Hepatocyte (in vitro differentiated cells): ENCODE data around the gene TFAP2B. TPM values are rescaled to one million over a fixed set of nuclear protein-coding genes. Genes with fewer than 3 reads are reported as not detected.
A peak's percentile ranks its signal among the peaks of the same experiment; 100 is the strongest.

Source experiments
- DNase-seq: peaks from one replicate; pipeline ENCODE4 v3.0.0-alpha.2; 2016; ENCODE audit warnings: low spot score
- H2AFZ ChIP-seq: fragments of 200-600 bp; sonication (generic); 2 replicates; pipeline ENCODE4 v1.6.0; 2016; ENCODE audit warnings: antibody characterized with exemption, mild to moderate bottlenecking
- H3K27ac ChIP-seq: fragments of 200-600 bp; sonication (generic); 2 replicates; pipeline ENCODE4 v1.5.1; 2016; ENCODE audit warnings: mild to moderate bottlenecking
- H3K27me3 ChIP-seq: fragments of 200-600 bp; sonication (generic); 2 replicates; pipeline ENCODE4 v1.6.1; 2016
- H3K36me3 ChIP-seq: fragments of 200-600 bp; sonication (generic); replicated peaks from 2 replicates; pipeline ENCODE4 v1.5.1; 2016; ENCODE audit warnings: low read depth; ENCODE audit not compliant: insufficient read depth
- H3K4me1 ChIP-seq: fragments of 200-600 bp; sonication (generic); 2 replicates; pipeline ENCODE4 v1.5.1; 2016; ENCODE audit warnings: mild to moderate bottlenecking, moderate library complexity; ENCODE audit not compliant: insufficient read depth
- H3K4me2 ChIP-seq: fragments of 200-600 bp; sonication (generic); 2 replicates; pipeline ENCODE4 v1.6.0; 2016
- H3K4me3 ChIP-seq: fragments of 200-600 bp; sonication (generic); 2 replicates; pipeline ENCODE4 v1.5.1; 2016; ENCODE audit warnings: mild to moderate bottlenecking
- H3K79me2 ChIP-seq: fragments of 200-600 bp; sonication (generic); 2 replicates; pipeline ENCODE4 v1.6.0; 2017; ENCODE audit warnings: mild to moderate bottlenecking
- H3K9me2 ChIP-seq: fragments of 200-600 bp; sonication (generic); replicated peaks from 2 replicates; pipeline ENCODE4 v1.6.0; 2017; ENCODE audit warnings: mild to moderate bottlenecking; ENCODE audit not compliant: insufficient read depth
- H3K9me3 ChIP-seq: fragments of 200-600 bp; sonication (generic); 2 replicates; pipeline ENCODE4 v1.5.1; 2016; ENCODE audit warnings: low read depth, mild to moderate bottlenecking
- H4K20me1 ChIP-seq: fragments of 200-600 bp; sonication (generic); 2 replicates; pipeline ENCODE4 v1.6.0; 2016; ENCODE audit warnings: mild to moderate bottlenecking; ENCODE audit not compliant: insufficient read depth, poor library complexity, severe bottlenecking
- EZH2 ChIP-seq: fragments of 200-600 bp; sonication (generic); IDR thresholded peaks from 2 replicates; pipeline ENCODE4 v1.6.1; 2016; ENCODE audit warnings: antibody characterized with exemption, mild to moderate bottlenecking, borderline replicate concordance
- EZH2phosphoT487 ChIP-seq: fragments of 200-600 bp; sonication (generic); IDR thresholded peaks from one replicate; pipeline ENCODE4 v1.6.1; 2018; ENCODE audit warnings: antibody characterized with exemption, mild to moderate bottlenecking, low read depth, moderate library complexity; ENCODE audit not compliant: unreplicated experiment, severe bottlenecking
- WGBS: methylation state at CpG from one replicate; pipeline ENCODE4 v1.1.6; 2016; ENCODE audit warnings: low lambda C conversion rate; ENCODE audit errors: missing lambda C conversion rate; 5-methylcytosine and 5-hydroxymethylcytosine counted together
- polyA plus RNA-seq: library from polyadenylated mRNA; unstranded; fragments of >200 nt; fragmentation: Nextera tagmentation; extraction: Ambion mirVana; gene quantifications from 2 replicates; pipeline ENCODE4 v1.2.1, GENCODE V29; 2016
- total RNA-seq: library from RNA; depleted of rRNA; stranded (reverse); fragments of >200 nt; gene quantifications from 2 replicates; pipeline ENCODE4 v1.2.3, GENCODE V29; 2014
- TF ChIP-seq, protein P1 (sequence below): fragments of 200-600 bp; sonication (generic); IDR thresholded peaks from 2 replicates; pipeline ENCODE4 v1.5.1; 2016; ENCODE audit warnings: antibody characterized with exemption, mild to moderate bottlenecking; ENCODE audit not compliant: poor library complexity

TFAP2B gene
- total and polyA plus RNA-seq, 2 experiments from 2014 or later: 0.73 to 1.3 TPM

DNA sequence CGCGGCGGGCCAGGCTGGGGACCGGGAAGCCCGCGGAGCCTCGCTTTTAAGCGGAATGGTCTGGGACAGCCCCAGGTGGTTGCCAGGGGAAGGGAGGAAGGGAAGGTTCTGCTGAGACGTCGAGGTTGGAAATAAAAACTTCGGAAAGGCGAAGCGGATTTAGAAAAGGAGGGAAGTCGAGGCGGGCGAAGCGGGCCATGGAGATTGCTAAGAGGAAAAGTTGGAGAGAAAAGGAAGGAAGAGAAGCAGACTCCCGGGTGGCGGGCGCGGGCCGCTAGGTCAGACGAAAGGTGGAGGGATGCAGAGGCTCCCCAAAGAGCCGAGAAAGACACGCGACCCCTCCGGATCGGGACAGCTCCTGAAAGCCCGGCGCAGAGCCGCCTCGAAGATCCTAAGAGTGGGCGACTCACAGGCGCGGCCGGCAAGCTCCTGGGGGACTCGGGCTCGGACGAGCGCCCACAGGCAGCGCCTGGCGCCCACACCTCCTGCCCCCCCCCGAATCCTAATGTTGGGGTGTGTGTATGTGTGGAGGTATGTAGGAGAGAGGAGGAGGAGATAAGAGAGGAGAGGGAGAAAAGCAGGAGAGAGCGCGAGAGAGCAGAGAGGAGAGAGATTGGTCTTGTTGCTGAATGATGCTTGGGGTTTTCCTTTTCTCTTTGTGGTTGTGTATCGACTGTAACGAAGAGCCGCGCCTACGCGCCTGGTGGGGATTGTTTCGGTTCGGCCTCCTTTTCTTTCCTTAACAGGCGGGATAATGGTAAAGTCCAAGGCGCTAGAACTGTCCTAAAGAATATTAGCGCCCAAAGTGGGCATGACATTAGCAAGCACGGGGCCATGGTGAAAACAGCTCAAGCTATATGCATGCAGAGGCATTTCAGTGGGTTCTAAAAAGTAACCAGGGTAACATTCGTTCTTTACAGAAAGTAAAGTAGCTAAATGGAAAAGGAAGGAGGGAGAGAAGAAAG is 1.5 kb downstream of the TFAP2B start:
- Histone ChIP-seq H3K4me3 (no peak overlapping the region), H3K4me1 (no peaks in the 10 kb centered on the region), H3K9me2 (no peaks in the 10 kb centered on the region), H3K36me3 (no peaks in the 10 kb centered on the region), H3K9me3 (no peaks in the 10 kb centered on the region), H3K27me3 (peaks cover 86% of the 10 kb centered on the region), H3K79me2 (no peaks in the 10 kb centered on the region), H2AFZ (no peak overlapping the region), H4K20me1 (no peaks in the 10 kb centered on the region), H3K27ac (peak overlapping the region; percentile 55), H3K4me2 (peak overlapping the region; percentile 74)
- no peak for DNase-seq
- TF ChIP-seq EZH2phosphoT487 (no peak), EZH2 (peak; percentile 96)
- TF ChIP-seq, protein P1, sequence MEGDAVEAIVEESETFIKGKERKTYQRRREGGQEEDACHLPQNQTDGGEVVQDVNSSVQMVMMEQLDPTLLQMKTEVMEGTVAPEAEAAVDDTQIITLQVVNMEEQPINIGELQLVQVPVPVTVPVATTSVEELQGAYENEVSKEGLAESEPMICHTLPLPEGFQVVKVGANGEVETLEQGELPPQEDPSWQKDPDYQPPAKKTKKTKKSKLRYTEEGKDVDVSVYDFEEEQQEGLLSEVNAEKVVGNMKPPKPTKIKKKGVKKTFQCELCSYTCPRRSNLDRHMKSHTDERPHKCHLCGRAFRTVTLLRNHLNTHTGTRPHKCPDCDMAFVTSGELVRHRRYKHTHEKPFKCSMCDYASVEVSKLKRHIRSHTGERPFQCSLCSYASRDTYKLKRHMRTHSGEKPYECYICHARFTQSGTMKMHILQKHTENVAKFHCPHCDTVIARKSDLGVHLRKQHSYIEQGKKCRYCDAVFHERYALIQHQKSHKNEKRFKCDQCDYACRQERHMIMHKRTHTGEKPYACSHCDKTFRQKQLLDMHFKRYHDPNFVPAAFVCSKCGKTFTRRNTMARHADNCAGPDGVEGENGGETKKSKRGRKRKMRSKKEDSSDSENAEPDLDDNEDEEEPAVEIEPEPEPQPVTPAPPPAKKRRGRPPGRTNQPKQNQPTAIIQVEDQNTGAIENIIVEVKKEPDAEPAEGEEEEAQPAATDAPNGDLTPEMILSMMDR: no peak
- 3% methylated on average over 48 of the region's 58 CpGs for WGBS

DNA sequence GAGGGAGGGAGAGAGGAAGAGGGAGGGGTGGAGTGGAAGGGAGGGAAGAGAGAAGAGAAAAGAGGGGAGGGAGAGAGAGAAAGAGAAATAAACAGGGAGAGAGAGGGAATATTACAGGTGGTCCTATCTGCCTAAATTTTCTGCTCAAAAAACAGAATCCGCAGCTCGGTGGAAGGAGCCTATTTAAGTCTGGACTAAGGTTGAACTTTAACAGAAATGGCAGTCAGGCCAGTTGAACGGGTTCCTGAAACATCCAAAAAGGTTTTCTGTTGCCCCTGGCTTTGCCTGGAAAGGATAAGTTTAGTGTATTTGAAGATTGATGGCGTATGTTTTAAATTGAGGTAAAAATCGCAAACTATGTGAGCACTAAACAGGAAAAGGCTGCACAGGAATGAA is 2.2 kb downstream of the TFAP2B start:
- Histone ChIP-seq H4K20me1 (no peaks in the 10 kb centered on the region), H3K4me3 (no peak overlapping the region), H3K9me3 (no peaks in the 10 kb centered on the region), H3K36me3 (no peaks in the 10 kb centered on the region), H2AFZ (no peak overlapping the region), H3K79me2 (no peaks in the 10 kb centered on the region), H3K27ac (peak overlapping the region; percentile 55), H3K4me1 (no peaks in the 10 kb centered on the region), H3K9me2 (no peaks in the 10 kb centered on the region), H3K4me2 (peak overlapping the region; percentile 74), H3K27me3 (peaks cover 92% of the 10 kb centered on the region)
- WGBS: 8% methylated on average over 5 of the region's 5 CpGs
- DNase-seq: no peak
- TF ChIP-seq, protein P1: no peak
- TF ChIP-seq EZH2 (no peak), EZH2phosphoT487 (no peak)

DNA sequence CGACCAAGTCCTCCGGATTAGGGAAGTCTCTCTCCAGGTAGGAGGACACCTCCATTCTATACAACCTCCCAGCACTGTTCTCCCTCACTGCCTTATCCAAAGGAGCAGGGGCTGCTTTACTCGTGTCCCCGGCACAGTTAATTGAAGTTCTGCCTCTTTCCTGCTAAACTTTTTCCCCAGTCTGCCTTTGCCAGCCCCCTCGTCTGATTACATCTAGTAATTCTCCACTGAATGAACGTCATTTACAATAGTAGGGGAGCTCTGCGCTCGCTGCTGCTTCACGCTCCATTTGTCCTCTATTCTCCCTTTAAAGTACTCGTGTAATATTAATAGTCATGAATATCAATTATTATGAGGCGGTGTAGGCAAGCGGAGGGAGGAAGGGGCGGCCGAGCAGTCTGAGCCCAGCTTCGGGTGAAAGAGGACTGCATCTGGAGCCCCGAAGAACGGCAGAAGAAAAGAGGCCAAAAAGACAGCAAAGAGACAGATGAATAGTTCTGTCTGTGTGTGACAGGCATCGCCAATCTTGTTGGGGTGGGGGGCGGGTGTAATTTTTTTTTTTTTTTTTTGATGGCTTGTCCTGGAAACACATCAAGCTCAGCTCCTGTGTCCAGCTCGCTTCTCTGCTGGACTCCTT is 2.9 kb downstream of the TFAP2B start:
- H3K4me3 ChIP-seq: no peak overlapping the region
- no peak overlapping the region for H2AFZ ChIP-seq
- H3K79me2 ChIP-seq: no peaks in the 10 kb centered on the region
- peaks cover 99% of the 10 kb centered on the region for H3K27me3 ChIP-seq
- no peaks in the 10 kb centered on the region for H3K9me3 ChIP-seq
- H4K20me1 ChIP-seq: no peaks in the 10 kb centered on the region
- H3K4me2 ChIP-seq: peak overlapping the region; percentile 74
- TF ChIP-seq EZH2phosphoT487: no peak
- TF ChIP-seq, protein P1: no peak
- TF ChIP-seq EZH2: no peak
- H3K4me1 ChIP-seq: no peaks in the 10 kb centered on the region
- no peak for DNase-seq
- H3K36me3 ChIP-seq: no peaks in the 10 kb centered on the region
- H3K9me2 ChIP-seq: no peaks in the 10 kb centered on the region
- H3K27ac ChIP-seq: peak overlapping the region; percentile 55
- WGBS: 3% methylated on average over 18 of the region's 20 CpGs
